Measurements from ENCODE around the gene RANBP3.

DNA sequence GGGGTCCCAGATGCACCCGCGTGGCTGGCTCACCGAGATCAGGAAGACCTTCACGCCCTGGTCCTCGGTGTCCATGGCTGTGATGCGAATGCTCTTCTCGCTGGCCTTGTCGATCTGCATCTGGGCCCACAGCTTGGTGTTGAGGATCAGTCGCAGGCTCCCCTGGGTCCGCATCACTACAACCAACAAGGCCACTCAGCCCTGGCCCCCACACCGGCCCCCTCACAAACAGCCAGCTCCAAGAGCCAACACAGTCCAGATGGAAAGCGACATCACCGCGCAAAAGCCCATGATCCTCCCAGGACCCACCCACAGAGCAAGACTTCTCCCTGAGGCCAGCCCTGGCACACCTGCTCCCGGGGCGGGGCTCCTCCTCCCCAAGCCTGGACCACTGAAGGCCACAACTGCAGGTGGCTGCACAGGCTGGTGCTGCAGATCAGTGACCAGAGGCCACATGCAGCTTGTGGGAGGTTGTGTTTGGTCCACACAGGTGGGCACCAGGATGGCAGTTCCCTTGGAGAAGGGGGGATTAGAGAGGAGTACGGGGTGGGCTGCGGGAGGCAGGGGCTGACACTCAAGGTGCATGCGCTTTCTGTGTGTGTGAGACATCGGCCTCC, 59.4 kb downstream of the RANBP3 start:
- TF ChIP-seq, protein P1, sequence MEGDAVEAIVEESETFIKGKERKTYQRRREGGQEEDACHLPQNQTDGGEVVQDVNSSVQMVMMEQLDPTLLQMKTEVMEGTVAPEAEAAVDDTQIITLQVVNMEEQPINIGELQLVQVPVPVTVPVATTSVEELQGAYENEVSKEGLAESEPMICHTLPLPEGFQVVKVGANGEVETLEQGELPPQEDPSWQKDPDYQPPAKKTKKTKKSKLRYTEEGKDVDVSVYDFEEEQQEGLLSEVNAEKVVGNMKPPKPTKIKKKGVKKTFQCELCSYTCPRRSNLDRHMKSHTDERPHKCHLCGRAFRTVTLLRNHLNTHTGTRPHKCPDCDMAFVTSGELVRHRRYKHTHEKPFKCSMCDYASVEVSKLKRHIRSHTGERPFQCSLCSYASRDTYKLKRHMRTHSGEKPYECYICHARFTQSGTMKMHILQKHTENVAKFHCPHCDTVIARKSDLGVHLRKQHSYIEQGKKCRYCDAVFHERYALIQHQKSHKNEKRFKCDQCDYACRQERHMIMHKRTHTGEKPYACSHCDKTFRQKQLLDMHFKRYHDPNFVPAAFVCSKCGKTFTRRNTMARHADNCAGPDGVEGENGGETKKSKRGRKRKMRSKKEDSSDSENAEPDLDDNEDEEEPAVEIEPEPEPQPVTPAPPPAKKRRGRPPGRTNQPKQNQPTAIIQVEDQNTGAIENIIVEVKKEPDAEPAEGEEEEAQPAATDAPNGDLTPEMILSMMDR (IDR thresholded peaks at IDR 0.05): no peak
- TF ChIP-seq EP300 (IDR thresholded peaks at IDR 0.05) (no peak), POLR2A (IDR thresholded peaks at IDR 0.05) (no peak), POLR2AphosphoS5 (IDR thresholded peaks at IDR 0.05) (no peak)
